GM23248 (cell line): ENCODE results near the gene WBP1L. TPM values are rescaled to one million over a fixed set of nuclear protein-coding genes. Genes with fewer than 3 reads are reported as not detected.

Source experiments
- DNase-seq: peaks from one replicate; pipeline ENCODE4 v3.0.0-alpha.2; 2015
- H2AFZ ChIP-seq: fragments of 200-600 bp; sonication (generic); 2 replicates; pipeline ENCODE4 v1.6.1; 2016; ENCODE audit warnings: antibody characterized with exemption
- H3F3A ChIP-seq: fragments of 200-600 bp; sonication (generic); 2 replicates; pipeline ENCODE4 v1.6.1; 2016; ENCODE audit warnings: mild to moderate bottlenecking, antibody characterized with exemption, mixed run types; ENCODE audit not compliant: insufficient read depth
- H3K27ac ChIP-seq: fragments of 200-600 bp; sonication (generic); 2 replicates; pipeline ENCODE4 v1.5.1; 2016; ENCODE audit warnings: mild to moderate bottlenecking
- H3K27me3 ChIP-seq: fragments of 200-600 bp; sonication (generic); replicated peaks from 2 replicates; pipeline ENCODE4 v1.6.1; 2016; ENCODE audit warnings: mild to moderate bottlenecking; ENCODE audit not compliant: insufficient read depth
- H3K36me3 ChIP-seq: fragments of 200-600 bp; sonication (generic); 2 replicates; pipeline ENCODE4 v1.6.1; 2016; ENCODE audit warnings: low read depth, mild to moderate bottlenecking
- H3K4me1 ChIP-seq: fragments of 200-600 bp; sonication (generic); 2 replicates; pipeline ENCODE4 v1.6.1; 2016; ENCODE audit warnings: mild to moderate bottlenecking; ENCODE audit not compliant: insufficient read depth
- H3K4me2 ChIP-seq: fragments of 200-600 bp; sonication (generic); one replicate; pipeline ENCODE4 v1.6.1; 2016; ENCODE audit warnings: mild to moderate bottlenecking; ENCODE audit not compliant: unreplicated experiment
- H3K4me3 ChIP-seq: fragments of 200-600 bp; sonication (generic); 2 replicates; pipeline ENCODE4 v1.5.1; 2016; ENCODE audit warnings: mild to moderate bottlenecking
- H3K79me2 ChIP-seq: fragments of 200-600 bp; sonication (generic); 2 replicates; pipeline ENCODE4 v1.6.1; 2016; ENCODE audit warnings: mild to moderate bottlenecking; ENCODE audit not compliant: insufficient read depth
- H3K9ac ChIP-seq: fragments of 200-600 bp; sonication (generic); 2 replicates; pipeline ENCODE4 v1.6.1; 2016; ENCODE audit warnings: mild to moderate bottlenecking
- H3K9me2 ChIP-seq: fragments of 200-600 bp; sonication (generic); 2 replicates; pipeline ENCODE4 v1.6.1; 2016; ENCODE audit warnings: mixed run types, mild to moderate bottlenecking, moderate library complexity; ENCODE audit not compliant: insufficient read depth
- H3K9me3 ChIP-seq: fragments of 200-600 bp; sonication (generic); one replicate; pipeline ENCODE4 v1.6.1; 2017; ENCODE audit warnings: low read depth
- H4K20me1 ChIP-seq: fragments of 200-600 bp; sonication (generic); 2 replicates; pipeline ENCODE4 v1.6.0; 2016; ENCODE audit not compliant: insufficient read depth
- EZH2 ChIP-seq: fragments of 200-600 bp; sonication (generic); IDR thresholded peaks from 2 replicates; pipeline ENCODE4 v1.6.1; 2018; ENCODE audit warnings: antibody characterized with exemption, mild to moderate bottlenecking; ENCODE audit not compliant: insufficient read depth, poor library complexity, severe bottlenecking
- EZH2phosphoT487 ChIP-seq: fragments of 200-600 bp; sonication (generic); IDR thresholded peaks from 2 replicates; pipeline ENCODE4 v1.6.1; 2018; ENCODE audit warnings: antibody characterized with exemption, moderate library complexity, mild to moderate bottlenecking, low read depth; ENCODE audit not compliant: insufficient read depth
- WGBS, 2 experiments: methylation state at CpG; one replicate each; pipeline ENCODE4 v1.1.6; 2015 to 2017; ENCODE audit warnings: low lambda C conversion rate in 2 of 2, low coverage in 1 of 2; ENCODE audit errors: missing lambda C conversion rate in 2 of 2; 5-methylcytosine and 5-hydroxymethylcytosine counted together
- in situ Hi-C: fragments of 300-500 bp; cut with MboI; formaldehyde crosslinking; loops from 2 replicates; pipeline ENCODE4 v1.15.0; 2020
- polyA plus RNA-seq: library from polyadenylated mRNA; unstranded; fragments of >200 nt; fragmentation: Nextera tagmentation; extraction: Ambion mirVana; gene quantifications from 2 replicates; pipeline ENCODE4 v1.2.1, GENCODE V29; 2016
- total RNA-seq: library from RNA; depleted of rRNA; stranded (reverse); fragments of >200 nt; shearing (Covaris generic); gene quantifications from 2 replicates; pipeline ENCODE4 v1.2.3, GENCODE V29; 2014

WBP1L gene
- total and polyA plus RNA-seq, 2 experiments from 2014 or later, result 21.1 to 57.4 TPM

- H3K4me2 ChIP-seq, result peak overlapping the region; percentile 92
- H3K36me3 ChIP-seq, result no peaks in the 10 kb centered on the region
- peak overlapping the region; percentile 78; the same call in 1 of the 2 replicates for H3K27ac ChIP-seq
- H3K4me3 ChIP-seq, result peak overlapping the region; percentile 53
- no peaks in the 10 kb centered on the region for H3K27me3 ChIP-seq
- H3F3A ChIP-seq, result peaks cover 39% of the 10 kb centered on the region
- H2AFZ ChIP-seq, result no peak overlapping the region
- in situ Hi-C loops, result no loop called here
- TF ChIP-seq EZH2phosphoT487 (no peak), EZH2 (no peak)
- no peaks in the 10 kb centered on the region for H3K9me2 ChIP-seq
- no peak for DNase-seq
- peak overlapping the region; percentile 71; the same call in 1 of the 2 replicates for H3K9ac ChIP-seq
- H3K79me2 ChIP-seq, result peaks cover 75% of the 10 kb centered on the region
- no peaks in the 10 kb centered on the region; the same call in 1 of the 2 replicates for H4K20me1 ChIP-seq
- H3K9me3 ChIP-seq, result no peaks in the 10 kb centered on the region
- 60 to 61% methylated on average over 16 of the region's 16 CpGs for WGBS, 2 experiments
- H3K4me1 ChIP-seq, result peaks cover 51% of the 10 kb centered on the region
Observed at GRCh38 chr10:102775201-102775934, 31.6 kb downstream of the WBP1L start.

- Histone ChIP-seq H3K9me2 (no peaks in the 10 kb centered on the region), H3K36me3 (no peaks in the 10 kb centered on the region), H3K4me2 (peak overlapping the region; percentile 92), H3K27me3 (no peaks in the 10 kb centered on the region), H4K20me1 (no peaks in the 10 kb centered on the region; the same call in 1 of the 2 replicates), H3F3A (peaks cover 45% of the 10 kb centered on the region), H3K4me1 (peaks cover 57% of the 10 kb centered on the region), H3K27ac (peak overlapping the region; percentile 78), H3K4me3 (peak overlapping the region; percentile 53), H2AFZ (no peak overlapping the region; the same call in 1 of the 2 replicates), H3K79me2 (peaks cover 75% of the 10 kb centered on the region), H3K9ac (peak overlapping the region; percentile 71), H3K9me3 (no peaks in the 10 kb centered on the region)
- TF ChIP-seq EZH2, result no peak
- TF ChIP-seq EZH2phosphoT487, result no peak
- in situ Hi-C loops, result no loop called here
- WGBS, 2 experiments, result 3% methylated on average over 17 of the region's 17 CpGs
- DNase-seq, result peak; percentile 87
Observed at GRCh38 chr10:102775935-102776669, 32.4 kb downstream of the WBP1L start.

GRCh38 chr10:102776779-102777456 lies 33.2 kb downstream of the WBP1L start:
- no peaks in the 10 kb centered on the region for H3K27me3 ChIP-seq
- H3F3A ChIP-seq, result peaks cover 45% of the 10 kb centered on the region
- no peaks in the 10 kb centered on the region for H3K9me2 ChIP-seq
- H3K9ac ChIP-seq, result peak overlapping the region; percentile 71
- no peaks in the 10 kb centered on the region; the same call in 1 of the 2 replicates for H4K20me1 ChIP-seq
- no peak overlapping the region; the same call in 1 of the 2 replicates for H2AFZ ChIP-seq
- in situ Hi-C loops, result no loop called here
- H3K4me2 ChIP-seq, result peak overlapping the region; percentile 92
- H3K4me3 ChIP-seq, result peak overlapping the region; percentile 53
- peaks cover 76% of the 10 kb centered on the region for H3K79me2 ChIP-seq
- peaks cover 63% of the 10 kb centered on the region for H3K4me1 ChIP-seq
- H3K27ac ChIP-seq, result peak overlapping the region; percentile 78
- no peaks in the 10 kb centered on the region for H3K9me3 ChIP-seq
- H3K36me3 ChIP-seq, result no peaks in the 10 kb centered on the region
- TF ChIP-seq EZH2, result no peak
- TF ChIP-seq EZH2phosphoT487, result peak; percentile 65; the same call in 1 of the 2 replicates
- 0 to 1% methylated on average over 9 of the region's 9 CpGs for WGBS, 2 experiments
- DNase-seq, result peak; percentile 96
